ENCODE data around the gene WARS2. TPM values are rescaled to one million over a fixed set of nuclear protein-coding genes. Genes with fewer than 3 reads are reported as not detected.

The WARS2 gene
- total and polyA plus RNA-seq, 2 experiments from 2014 or later: 6.2 to 19.3 TPM

DNA sequence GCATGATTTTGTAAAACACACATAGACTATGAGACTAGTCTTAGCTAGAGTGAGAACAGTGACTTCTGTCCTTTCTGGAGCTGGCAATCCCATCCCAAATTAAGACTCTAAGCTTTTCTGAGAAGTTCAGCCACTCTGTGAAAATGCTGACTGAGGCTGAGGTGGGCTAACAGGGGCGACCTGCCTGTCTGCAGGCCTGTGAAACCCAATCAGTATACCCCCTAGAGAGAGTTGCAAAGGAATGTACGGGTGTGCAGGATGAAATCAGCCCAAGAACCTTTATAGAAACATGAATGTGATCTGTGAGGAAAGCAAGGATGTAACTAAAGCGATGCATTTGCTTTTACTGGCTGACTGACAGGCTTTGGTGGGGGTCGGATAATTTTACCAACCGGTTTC, 136.3 kb downstream of the WARS2 start:
- no peak for DNase-seq (ENCODE audit: low spot score)
- H3K9me3 ChIP-seq (ENCODE audit: low read depth): no peaks in the 10 kb centered on the region
- H3K4me1 ChIP-seq (ENCODE audit: insufficient read depth): peaks cover 12% of the 10 kb centered on the region
- peaks cover 89% of the 10 kb centered on the region for H3K27me3 ChIP-seq
- H3K4me3 ChIP-seq: no peak overlapping the region
- H3K27ac ChIP-seq: no peak overlapping the region
- TF ChIP-seq EZH2phosphoT487 (IDR thresholded peaks at IDR 0.05; ENCODE audit: low read depth, severe bottlenecking, unreplicated experiment) (no peak), EZH2 (IDR thresholded peaks at IDR 0.05; ENCODE audit: borderline replicate concordance) (no peak)
- TF ChIP-seq, protein P1, sequence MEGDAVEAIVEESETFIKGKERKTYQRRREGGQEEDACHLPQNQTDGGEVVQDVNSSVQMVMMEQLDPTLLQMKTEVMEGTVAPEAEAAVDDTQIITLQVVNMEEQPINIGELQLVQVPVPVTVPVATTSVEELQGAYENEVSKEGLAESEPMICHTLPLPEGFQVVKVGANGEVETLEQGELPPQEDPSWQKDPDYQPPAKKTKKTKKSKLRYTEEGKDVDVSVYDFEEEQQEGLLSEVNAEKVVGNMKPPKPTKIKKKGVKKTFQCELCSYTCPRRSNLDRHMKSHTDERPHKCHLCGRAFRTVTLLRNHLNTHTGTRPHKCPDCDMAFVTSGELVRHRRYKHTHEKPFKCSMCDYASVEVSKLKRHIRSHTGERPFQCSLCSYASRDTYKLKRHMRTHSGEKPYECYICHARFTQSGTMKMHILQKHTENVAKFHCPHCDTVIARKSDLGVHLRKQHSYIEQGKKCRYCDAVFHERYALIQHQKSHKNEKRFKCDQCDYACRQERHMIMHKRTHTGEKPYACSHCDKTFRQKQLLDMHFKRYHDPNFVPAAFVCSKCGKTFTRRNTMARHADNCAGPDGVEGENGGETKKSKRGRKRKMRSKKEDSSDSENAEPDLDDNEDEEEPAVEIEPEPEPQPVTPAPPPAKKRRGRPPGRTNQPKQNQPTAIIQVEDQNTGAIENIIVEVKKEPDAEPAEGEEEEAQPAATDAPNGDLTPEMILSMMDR (IDR thresholded peaks at IDR 0.05; ENCODE audit: poor library complexity): no peak
- H2AFZ ChIP-seq: no peak overlapping the region
- no peaks in the 10 kb centered on the region for H3K79me2 ChIP-seq
- WGBS (ENCODE audit: low lambda C conversion rate, missing lambda C conversion rate): 55% methylated on average over 5 of the region's 5 CpGs
- no peaks in the 10 kb centered on the region for H4K20me1 ChIP-seq (ENCODE audit: insufficient read depth, poor library complexity, severe bottlenecking)
- no peaks in the 10 kb centered on the region for H3K36me3 ChIP-seq (replicated peaks; ENCODE audit: insufficient read depth, low read depth)
- no peaks in the 10 kb centered on the region for H3K9me2 ChIP-seq (replicated peaks; ENCODE audit: insufficient read depth)
- no peak overlapping the region for H3K4me2 ChIP-seq

DNA sequence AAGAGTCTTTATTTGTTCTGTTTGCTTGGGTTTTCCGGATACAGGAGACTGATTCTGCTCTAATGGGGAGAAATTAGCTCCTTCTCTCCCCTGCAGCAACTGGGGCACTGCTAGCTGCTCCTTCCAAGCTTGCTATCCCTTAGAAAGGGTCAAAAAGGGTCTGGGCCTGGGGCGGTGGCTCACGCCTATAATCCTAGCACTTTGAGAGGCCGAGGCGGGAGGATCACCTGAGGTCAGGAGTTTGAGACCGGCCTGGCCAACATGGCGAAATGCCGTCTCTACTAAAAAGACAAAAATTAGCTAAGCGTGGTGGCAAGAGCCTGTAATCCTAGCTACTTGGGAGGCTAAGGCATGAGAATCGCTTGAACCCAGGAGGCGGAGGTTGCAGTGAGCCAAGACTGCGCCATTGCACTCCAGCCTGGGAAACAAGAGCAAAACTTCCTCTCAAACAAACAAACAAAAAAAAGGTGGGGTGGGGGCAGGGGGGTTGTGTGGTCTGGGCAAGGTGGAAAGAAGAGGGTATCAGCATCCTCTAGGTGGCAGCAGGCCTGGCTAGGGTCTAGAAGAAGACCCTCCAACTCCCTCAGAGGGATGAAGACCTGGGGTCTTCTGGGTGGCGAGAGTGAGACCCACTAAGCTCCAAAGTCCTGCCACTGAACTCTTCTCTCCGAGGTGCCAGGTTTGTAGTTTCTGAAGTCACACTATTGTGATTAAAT, 136.9 kb downstream of the WARS2 start:
- Histone ChIP-seq H3K27me3 (peaks cover 95% of the 10 kb centered on the region), H3K36me3 (replicated peaks; ENCODE audit: insufficient read depth, low read depth) (no peaks in the 10 kb centered on the region), H4K20me1 (ENCODE audit: insufficient read depth, poor library complexity, severe bottlenecking) (no peaks in the 10 kb centered on the region), H3K9me3 (ENCODE audit: low read depth) (no peaks in the 10 kb centered on the region), H3K4me1 (ENCODE audit: insufficient read depth) (peaks cover 12% of the 10 kb centered on the region), H3K27ac (no peak overlapping the region), H3K4me2 (no peak overlapping the region), H3K4me3 (no peak overlapping the region), H3K9me2 (replicated peaks; ENCODE audit: insufficient read depth) (no peaks in the 10 kb centered on the region), H2AFZ (no peak overlapping the region), H3K79me2 (no peaks in the 10 kb centered on the region)
- no peak for TF ChIP-seq EZH2phosphoT487 (IDR thresholded peaks at IDR 0.05; ENCODE audit: low read depth, severe bottlenecking, unreplicated experiment)
- TF ChIP-seq EZH2 (IDR thresholded peaks at IDR 0.05; ENCODE audit: borderline replicate concordance): peak; percentile 2
- WGBS (ENCODE audit: low lambda C conversion rate, missing lambda C conversion rate): 82% methylated on average over 14 of the region's 14 CpGs
- no peak for DNase-seq (ENCODE audit: low spot score)

DNA sequence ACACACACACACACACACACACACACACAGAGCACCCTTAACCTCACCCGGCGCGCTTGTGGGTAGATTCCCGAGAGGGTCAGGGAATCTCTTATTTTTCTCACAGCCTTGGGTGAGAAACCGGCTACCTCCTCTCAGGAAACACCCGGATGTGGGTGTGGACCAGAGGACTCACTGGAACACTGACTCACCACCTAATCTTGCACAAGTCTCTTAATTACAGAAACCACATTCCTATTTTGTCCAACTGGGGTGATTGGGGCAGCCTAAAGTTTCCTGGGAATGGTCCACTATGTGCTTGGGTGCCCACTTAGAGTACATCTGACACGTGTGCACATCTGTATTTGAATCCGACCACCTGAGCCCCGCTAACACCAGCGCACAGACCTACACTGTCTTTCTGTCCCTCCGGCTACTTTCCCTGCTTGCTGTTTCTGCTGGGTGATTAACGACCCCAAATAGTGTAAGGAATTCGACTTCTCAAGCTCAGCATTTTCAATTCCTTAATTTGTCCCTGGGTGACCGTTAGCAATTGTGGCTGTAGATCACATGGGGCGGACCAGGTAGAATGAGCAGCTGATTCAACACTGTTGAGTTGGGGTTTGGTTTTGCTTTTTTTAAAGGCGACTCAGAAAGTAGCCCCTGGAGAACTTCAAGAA, 138.3 kb downstream of the WARS2 start:
- no peak overlapping the region for H3K4me3 ChIP-seq
- no peak for DNase-seq (ENCODE audit: low spot score)
- H2AFZ ChIP-seq: no peak overlapping the region
- WGBS (ENCODE audit: low lambda C conversion rate, missing lambda C conversion rate): 45% methylated on average over 16 of the region's 16 CpGs
- TF ChIP-seq, protein P1 (IDR thresholded peaks at IDR 0.05; ENCODE audit: poor library complexity): no peak
- no peak for TF ChIP-seq EZH2 (IDR thresholded peaks at IDR 0.05; ENCODE audit: borderline replicate concordance)
- TF ChIP-seq EZH2phosphoT487 (IDR thresholded peaks at IDR 0.05; ENCODE audit: low read depth, severe bottlenecking, unreplicated experiment): no peak
- H3K27me3 ChIP-seq: peaks cover 94% of the 10 kb centered on the region
- no peaks in the 10 kb centered on the region for H3K36me3 ChIP-seq (replicated peaks; ENCODE audit: insufficient read depth, low read depth)
- no peaks in the 10 kb centered on the region for H3K79me2 ChIP-seq
- H3K9me2 ChIP-seq (replicated peaks; ENCODE audit: insufficient read depth): no peaks in the 10 kb centered on the region
- H4K20me1 ChIP-seq (ENCODE audit: insufficient read depth, poor library complexity, severe bottlenecking): no peaks in the 10 kb centered on the region
- peaks cover 12% of the 10 kb centered on the region for H3K4me1 ChIP-seq (ENCODE audit: insufficient read depth)
- no peaks in the 10 kb centered on the region for H3K9me3 ChIP-seq (ENCODE audit: low read depth)
- H3K27ac ChIP-seq: peak overlapping the region; percentile 9
- no peak overlapping the region for H3K4me2 ChIP-seq

All from hepatocyte (in vitro differentiated cells).